K562 (cell line): ENCODE data around the gene JUP. TPM values are rescaled to one million over a fixed set of nuclear protein-coding genes. Genes with fewer than 3 reads are reported as not detected.

ENCODE experiments used
- ATAC-seq: fragments of 200-7000 bp; cut with Tn5 transposase; 3 replicates; pipeline ENCODE4 v1.9.1; 2020; ENCODE audit warnings: moderate library complexity
- BruUV-seq: library from RNA; stranded (reverse); fragments of 400-500 nt; replicated peaks from 2 replicates; lab custom pipeline; 2021; lab: Mats Ljungman, UMichigan
- CTCF ChIA-PET: fragments of 300-600 bp; formaldehyde crosslinking; extraction: SDS; loops from one replicate; lab custom pipeline; 2021; ENCODE audit warnings: low intra/inter-chr PET ratio; lab: Yijun Ruan, JAX
- POLR2A ChIA-PET: fragments of 300-600, 350-650 bp; sonication (Branson Sonifier 250); formaldehyde crosslinking; extraction: SDS; loops from one replicate; lab custom pipeline; 2021; ENCODE audit warnings: antibody characterized with exemption, inconsistent platforms; lab: Yijun Ruan, JAX
- DNase-seq, 4 experiments: peaks; one replicate each; pipeline versions ENCODE4 v3.0.0 to v3.0.0-alpha.2; 2011 to 2018; ENCODE audit warnings: low spot score in 3 of 4, mixed read lengths in 3 of 4; ENCODE audit errors: extremely low read depth in 1 of 4
- FAIRE-seq: peaks from 2 replicates; lab custom pipeline; 2011; peaks lifted over from hg19 to GRCh38; lab: Jason Lieb, UNC
- H2AFZ ChIP-seq: 2 replicates; pipeline ENCODE4 v1.6.0; 2011; ENCODE audit warnings: low read depth, low read length, control low read depth, inconsistent platforms
- H3K27ac ChIP-seq: fragments of 200-600 bp; 3 replicates; pipeline ENCODE4 v1.8.0; 2011; ENCODE audit warnings: low read depth, mild to moderate bottlenecking, control low read depth, inconsistent platforms, low read length, moderate library complexity, mixed read lengths; ENCODE audit errors: extremely low read depth
- H3K27me3 ChIP-seq, 2 experiments: fragments of 300-600 bp in 1 of 2; 2 replicates in 1 of 2; 3 replicates in 1 of 2; pipeline versions ENCODE4 v1.6.0 to v1.8.0; 2011; ENCODE audit warnings: inconsistent platforms in 2 of 2, low read length in 2 of 2, mild to moderate bottlenecking in 1 of 2, mixed read lengths in 1 of 2, moderate library complexity in 1 of 2; ENCODE audit not compliant: control insufficient read depth in 2 of 2, insufficient read depth in 2 of 2
- H3K36me3 ChIP-seq: fragments of 300-600 bp; 3 replicates; pipeline ENCODE4 v1.8.0; 2011; ENCODE audit warnings: mild to moderate bottlenecking, low read length, inconsistent platforms; ENCODE audit not compliant: control insufficient read depth, insufficient read depth
- H3K4me1 ChIP-seq, 2 experiments: fragments of 200-600 bp in 1 of 2; replicated peaks in 1 of 2; 2 replicates in 1 of 2; 3 replicates in 1 of 2; pipeline versions ENCODE4 v1.5.1 to v1.8.0; 2011; ENCODE audit warnings: inconsistent platforms in 2 of 2, low read length in 2 of 2, mild to moderate bottlenecking in 1 of 2, mixed read lengths in 1 of 2, moderate library complexity in 1 of 2; ENCODE audit not compliant: control insufficient read depth in 2 of 2, insufficient read depth in 2 of 2
- H3K4me2 ChIP-seq: 2 replicates; pipeline ENCODE4 v1.6.1; 2011; ENCODE audit warnings: low read length, control low read depth, inconsistent platforms, mixed read lengths; ENCODE audit not compliant: insufficient read depth
- H3K4me3 ChIP-seq: fragments of 200-600 bp; sonication (generic), shearing (Covaris generic); 2 replicates; pipeline ENCODE4 v1.5.1; 2016; ENCODE audit warnings: control low read depth, inconsistent platforms
- H3K79me2 ChIP-seq: fragments of 200-600 bp; 3 replicates; pipeline ENCODE4 v1.8.0; 2011; ENCODE audit warnings: low read length, inconsistent platforms; ENCODE audit not compliant: control insufficient read depth, insufficient read depth
- H3K9ac ChIP-seq, 2 experiments: 2 replicates each; pipeline versions ENCODE4 v1.6.0 to v1.6.1; 2011; ENCODE audit warnings: low read depth in 2 of 2, low read length in 2 of 2, control low read depth in 1 of 2, inconsistent platforms in 1 of 2, mild to moderate bottlenecking in 1 of 2, mixed read lengths in 1 of 2; ENCODE audit not compliant: insufficient read depth in 1 of 2
- H3K9me1 ChIP-seq: one replicate; pipeline ENCODE4 v1.6.0; 2011; ENCODE audit warnings: inconsistent platforms, mild to moderate bottlenecking, low read length, moderate library complexity; ENCODE audit not compliant: control insufficient read depth, insufficient read depth
- H3K9me3 ChIP-seq: replicated peaks from 2 replicates; pipeline ENCODE4 v1.5.1; 2011; ENCODE audit warnings: low read depth, low read length, inconsistent platforms; ENCODE audit not compliant: control insufficient read depth, insufficient read depth
- H4K20me1 ChIP-seq: replicated peaks from 2 replicates; pipeline ENCODE4 v1.6.1; 2011; ENCODE audit warnings: low read length, inconsistent platforms, mixed read lengths; ENCODE audit not compliant: control insufficient read depth, insufficient read depth
- ATF4 ChIP-seq: fragments of 450-650 bp; formaldehyde crosslinking; IDR thresholded peaks from 2 replicates; pipeline ENCODE4 v1.4.0; 2022; ENCODE audit warnings: mild to moderate bottlenecking, moderate library complexity
- WGBS: fragments of 100-300 bp; shearing (Covaris generic); methylation state at CpG from one replicate; pipeline ENCODE4 v1.1.6; 2016; ENCODE audit warnings: low coverage, mixed read lengths; ENCODE audit not compliant: insufficient coverage; ENCODE audit errors: missing lambda C conversion rate; 5-methylcytosine and 5-hydroxymethylcytosine counted together
- in situ Hi-C: fragments of 300-500 bp; cut with MboI; formaldehyde crosslinking; loops from 4 replicates; pipeline ENCODE4 v1.15.0; 2018; ENCODE audit warnings: inconsistent platforms, mixed read lengths
- intact Hi-C: fragments of 100-400 bp; cut with micrococcal nuclease; formaldehyde crosslinking; loops from 2 replicates; pipeline ENCODE4 v1.14.2; 2022
- polyA plus RNA-seq, 8 experiments: library from polyadenylated mRNA; depleted of rRNA in 4 of 8; stranded (reverse) in 5 of 8; unstranded in 3 of 8; fragments of >200 nt; fragmentation: Nextera tagmentation in 2 of 8; fragmentation: Illumina TruSeq in 1 of 8; extraction: Ambion mirVana in 2 of 8; extraction: Trizol in 1 of 8; gene quantifications; 2 replicates each; pipeline versions ENCODE4 v1.2.1 to v1.2.3, GENCODE V29; 2011 to 2014; ENCODE audit warnings: inconsistent platforms in 1 of 8, missing spikeins in 1 of 8
- total RNA-seq, 7 experiments: library from RNA; depleted of rRNA in 6 of 7; stranded (reverse); fragments of >200 nt in 6 of 7; fragmentation: Illumina TruSeq in 2 of 7; extraction: Trizol in 2 of 7; gene quantifications; 2 replicates each; pipeline versions ENCODE4 v1.2.1 to v1.2.3, GENCODE V29; 2011 to 2021; ENCODE audit warnings: low replicate concordance in 1 of 7
- TF ChIP-seq, protein P1 (sequence below), 2 experiments: IDR thresholded peaks; 2 replicates each; pipeline ENCODE4 v1.6.1; 2011; ENCODE audit warnings: borderline replicate concordance in 1 of 2, control low read depth in 1 of 2, low read depth in 1 of 2, low read length in 1 of 2, mild to moderate bottlenecking in 1 of 2, mixed read lengths in 1 of 2, moderate library complexity in 1 of 2; ENCODE audit not compliant: insufficient read depth in 1 of 2, insufficient read length in 1 of 2, poor library complexity in 1 of 2, severe bottlenecking in 1 of 2; ENCODE audit errors: extremely low read depth in 1 of 2

JUP gene
- total and polyA plus RNA-seq, 9 of the 15 experiments (the other 6 are each of a cell fraction or from before 2014, with no cell fraction given): 6.4 to 177 (median 31.2) TPM

GRCh38 chr17:41818024-41818423 is 31.5 kb upstream of the JUP start:
- 88% methylated on average over 16 of the region's 20 CpGs for WGBS
- no peak for DNase-seq
- Histone ChIP-seq H3K27me3 (no peaks in the 10 kb centered on the region), H3K9me3 (no peaks in the 10 kb centered on the region), H3K27ac (no peak overlapping the region), H3K36me3 (no peaks in the 10 kb centered on the region)
- CTCF ChIA-PET: no interaction called here
- in situ Hi-C loops: no loop called here
- no TSS peak for BruUV-seq
- POLR2A ChIA-PET: no interaction called here
- intact Hi-C loops: no loop called here
- TF ChIP-seq ATF4 (CRISPR knock-in tag): no peak
- TF ChIP-seq, protein P1, sequence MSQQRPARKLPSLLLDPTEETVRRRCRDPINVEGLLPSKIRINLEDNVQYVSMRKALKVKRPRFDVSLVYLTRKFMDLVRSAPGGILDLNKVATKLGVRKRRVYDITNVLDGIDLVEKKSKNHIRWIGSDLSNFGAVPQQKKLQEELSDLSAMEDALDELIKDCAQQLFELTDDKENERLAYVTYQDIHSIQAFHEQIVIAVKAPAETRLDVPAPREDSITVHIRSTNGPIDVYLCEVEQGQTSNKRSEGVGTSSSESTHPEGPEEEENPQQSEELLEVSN (IDR thresholded peaks at IDR 0.05; ENCODE audit: borderline replicate concordance in 1 of 2, extremely low read depth in 1 of 2, insufficient read depth in 1 of 2, insufficient read length in 1 of 2, low read depth in 1 of 2, low read length in 1 of 2, poor library complexity in 1 of 2, severe bottlenecking in 1 of 2): peak in 1 of 2 experiments; percentile 23
- TF ChIP-seq, all 486 proteins: peak for 1
- Histone ChIP-seq H3K4me1 (peaks cover 2 to 41% of the 10 kb centered on the region in 2 experiments; a peak in 4 of 5 replicates), H3K4me3 (no peak overlapping the region), H3K9me1 (no peaks in the 10 kb centered on the region), H2AFZ (peak overlapping the region; percentile 57; the same call in 1 of the 2 replicates), H3K79me2 (no peaks in the 10 kb centered on the region), H3K9ac (no peak overlapping the region), H3K4me2 (no peak overlapping the region), H4K20me1 (no peaks in the 10 kb centered on the region)
- ATAC-seq (no peak), FAIRE-seq (no peak)
